ENCODE results near the gene MAPK7. TPM values are rescaled to one million over a fixed set of nuclear protein-coding genes. Genes with fewer than 3 reads are reported as not detected.

MAPK7 gene
- total and polyA plus RNA-seq, 2 donors (not counting 3 experiments of a cell fraction or from before 2014, with no cell fraction given) = 16.8 to 30.7 TPM

DNA sequence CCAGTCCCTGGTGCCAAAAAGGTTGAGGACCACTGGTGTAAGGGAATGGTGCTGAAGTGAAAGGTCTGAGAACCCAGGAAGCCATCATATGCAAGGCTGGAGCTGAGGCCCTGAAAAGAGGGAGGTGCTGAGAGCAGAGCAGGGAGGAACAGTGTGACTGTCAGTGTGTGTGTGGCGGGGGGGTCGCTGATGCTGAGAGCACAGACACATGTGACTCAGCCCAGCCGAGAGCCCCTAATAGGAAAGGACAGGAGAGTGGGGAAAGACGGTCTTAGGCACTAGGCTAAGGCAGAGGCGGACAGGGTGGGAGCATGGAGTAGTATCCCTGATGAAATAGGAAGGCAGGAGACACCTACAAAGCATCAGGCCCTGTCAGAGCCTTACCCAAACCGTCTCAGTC lies 17.0 kb upstream of the MAPK7 start:
- no peak overlapping the region for H3K4me3 ChIP-seq (replicated peaks in 1 of 3; ENCODE audit: insufficient read depth in 1 of 3, low read depth in 1 of 3, low read length in 3 of 3)
- BruUV-seq (replicated peaks) = no TSS peak

GRCh38 chr17:19361944-19362276 lies 16.4 kb upstream of the MAPK7 start:
- intact Hi-C loops (cut with micrococcal nuclease) = loop anchor here (1.0 kb wide), 4 partner anchors 16 to 400 kb away; partner anchors contain the start of genes ALDH3A2 and MAPK7
- FAIRE-seq = no peak
- TF ChIP-seq POLR2A (IDR thresholded peaks at IDR 0.05; ENCODE audit: low read depth, low read length) (peak; percentile 11), MYC (IDR thresholded peaks at IDR 0.05; ENCODE audit: low read depth, low read length) (no peak), FOS (IDR thresholded peaks at IDR 0.05; ENCODE audit: borderline replicate concordance, insufficient read depth, low read length) (no peak)
- TF ChIP-seq, protein P1, sequence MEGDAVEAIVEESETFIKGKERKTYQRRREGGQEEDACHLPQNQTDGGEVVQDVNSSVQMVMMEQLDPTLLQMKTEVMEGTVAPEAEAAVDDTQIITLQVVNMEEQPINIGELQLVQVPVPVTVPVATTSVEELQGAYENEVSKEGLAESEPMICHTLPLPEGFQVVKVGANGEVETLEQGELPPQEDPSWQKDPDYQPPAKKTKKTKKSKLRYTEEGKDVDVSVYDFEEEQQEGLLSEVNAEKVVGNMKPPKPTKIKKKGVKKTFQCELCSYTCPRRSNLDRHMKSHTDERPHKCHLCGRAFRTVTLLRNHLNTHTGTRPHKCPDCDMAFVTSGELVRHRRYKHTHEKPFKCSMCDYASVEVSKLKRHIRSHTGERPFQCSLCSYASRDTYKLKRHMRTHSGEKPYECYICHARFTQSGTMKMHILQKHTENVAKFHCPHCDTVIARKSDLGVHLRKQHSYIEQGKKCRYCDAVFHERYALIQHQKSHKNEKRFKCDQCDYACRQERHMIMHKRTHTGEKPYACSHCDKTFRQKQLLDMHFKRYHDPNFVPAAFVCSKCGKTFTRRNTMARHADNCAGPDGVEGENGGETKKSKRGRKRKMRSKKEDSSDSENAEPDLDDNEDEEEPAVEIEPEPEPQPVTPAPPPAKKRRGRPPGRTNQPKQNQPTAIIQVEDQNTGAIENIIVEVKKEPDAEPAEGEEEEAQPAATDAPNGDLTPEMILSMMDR (IDR thresholded peaks at IDR 0.05; ENCODE audit: extremely low read depth in 1 of 2, insufficient read depth in 1 of 2, low read depth in 1 of 2, low read length in 2 of 2) = no peak
- H3K27ac ChIP-seq (ENCODE audit: insufficient read depth, low read depth, low read length) = peak overlapping the region; percentile 49
- ChIA-PET CTCF (interaction anchor here (1.4 to 2.9 kb wide), 11 partner anchors 8 to 408 kb away, joined by 4 to 169 read pairs (median 11); partner anchors contain the start of gene MAPK7), POLR2A (interaction anchor here (1.8 kb wide), 1 partner anchor 16 kb away, joined by 15 read pairs; the partner anchor contains the start of gene MAPK7)
- TSS peak; percentile 60 for BruUV-seq (replicated peaks)
- H3K9me1 ChIP-seq (replicated peaks; ENCODE audit: control insufficient read depth, extremely low read depth, insufficient read depth, low read length) = no peaks in the 10 kb centered on the region
- H4K20me1 ChIP-seq (replicated peaks; ENCODE audit: control insufficient read depth, extremely low read depth, insufficient read depth, low read length) = no peaks in the 10 kb centered on the region
- peak overlapping the region; percentile 59 for H3K9ac ChIP-seq (replicated peaks; ENCODE audit: extremely low read depth, insufficient read depth, low read length)
- dilution Hi-C loops (cut with MboI; ENCODE audit: extremely low pct_ligation_motif_present, low sequenced_read_pairs) = no loop called here
- H2AFZ ChIP-seq (ENCODE audit: low read depth, low read length) = peak overlapping the region; percentile 89
- peaks cover 0 to 2% of the 10 kb centered on the region in 2 experiments for H3K36me3 ChIP-seq (ENCODE audit: control insufficient read depth in 2 of 2, extremely low read depth in 1 of 2, insufficient read depth in 2 of 2, low read length in 2 of 2)
- no peaks in the 10 kb centered on the region for H3K79me2 ChIP-seq (ENCODE audit: control insufficient read depth, insufficient read depth, low read length)
- H3K27me3 ChIP-seq (ENCODE audit: control insufficient read depth in 2 of 2, insufficient read depth in 2 of 2, low read length in 2 of 2) = no peaks in the 10 kb centered on the region
- peak overlapping the region; percentile 53 to 66 (median 60) for H3K4me3 ChIP-seq (replicated peaks in 1 of 3; ENCODE audit: insufficient read depth in 1 of 3, low read depth in 1 of 3, low read length in 3 of 3)
- peaks cover 8% of the 10 kb centered on the region for H3K4me1 ChIP-seq (ENCODE audit: control insufficient read depth, extremely low read depth, insufficient read depth, low read length)
- H3K9me3 ChIP-seq (replicated peaks; ENCODE audit: control insufficient read depth, insufficient read depth, low read length) = no peaks in the 10 kb centered on the region
- no peak for DNase-seq (ENCODE audit: low read depth, low spot score)
- peak overlapping the region; percentile 88 for H3K4me2 ChIP-seq (ENCODE audit: insufficient read depth, low read length)

More for the DNA sequence above, 17.0 kb upstream of the MAPK7 start:
- Histone ChIP-seq H3K27ac (ENCODE audit: insufficient read depth, low read depth, low read length) (no peak overlapping the region), H3K79me2 (ENCODE audit: control insufficient read depth, insufficient read depth, low read length) (no peaks in the 10 kb centered on the region), H3K27me3 (ENCODE audit: control insufficient read depth in 2 of 2, insufficient read depth in 2 of 2, low read length in 2 of 2) (no peaks in the 10 kb centered on the region), H3K4me2 (ENCODE audit: insufficient read depth, low read length) (peak overlapping the region; percentile 88), H3K4me1 (ENCODE audit: control insufficient read depth, extremely low read depth, insufficient read depth, low read length) (peaks cover 8% of the 10 kb centered on the region), H3K36me3 (ENCODE audit: control insufficient read depth in 2 of 2, extremely low read depth in 1 of 2, insufficient read depth in 2 of 2, low read length in 2 of 2) (peaks cover 0 to 2% of the 10 kb centered on the region in 2 experiments), H3K9me3 (replicated peaks; ENCODE audit: control insufficient read depth, insufficient read depth, low read length) (no peaks in the 10 kb centered on the region), H3K9me1 (replicated peaks; ENCODE audit: control insufficient read depth, extremely low read depth, insufficient read depth, low read length) (no peaks in the 10 kb centered on the region), H2AFZ (ENCODE audit: low read depth, low read length) (no peak overlapping the region), H4K20me1 (replicated peaks; ENCODE audit: control insufficient read depth, extremely low read depth, insufficient read depth, low read length) (no peaks in the 10 kb centered on the region), H3K9ac (replicated peaks; ENCODE audit: extremely low read depth, insufficient read depth, low read length) (peak overlapping the region; percentile 59)
- ChIA-PET POLR2A (no interaction called here), CTCF (interaction anchor here (1.1 to 2.9 kb wide), 2 partner anchors 87 to 401 kb away, joined by 3 to 111 read pairs; no protein-coding TSS in a partner anchor)
- TF ChIP-seq POLR2A (IDR thresholded peaks at IDR 0.05; ENCODE audit: low read depth, low read length) (no peak), POLR2AphosphoS5 (IDR thresholded peaks at IDR 0.05; ENCODE audit: insufficient read depth, low read depth, low read length) (no peak)
- dilution Hi-C loops (cut with MboI; ENCODE audit: extremely low pct_ligation_motif_present, low sequenced_read_pairs) (no loop called here), intact Hi-C loops (cut with micrococcal nuclease) (no loop called here)
- FAIRE-seq (no peak), DNase-seq (ENCODE audit: low read depth, low spot score) (no peak)

All from endothelial cell of umbilical vein (primary cell).